K562 (cell line): Measurements from ENCODE around the gene RGS9. TPM values are rescaled to one million over a fixed set of nuclear protein-coding genes. Genes with fewer than 3 reads are reported as not detected.

ENCODE experiments used
- ATAC-seq: fragments of 200-7000 bp; cut with Tn5 transposase; 3 replicates; pipeline ENCODE4 v1.9.1; 2020; ENCODE audit warnings: moderate library complexity
- BruUV-seq: library from RNA; stranded (reverse); fragments of 400-500 nt; replicated peaks from 2 replicates; lab custom pipeline; 2021; lab: Mats Ljungman, UMichigan
- CTCF ChIA-PET: fragments of 300-600 bp; formaldehyde crosslinking; extraction: SDS; loops from one replicate; lab custom pipeline; 2021; ENCODE audit warnings: low intra/inter-chr PET ratio; lab: Yijun Ruan, JAX
- POLR2A ChIA-PET: fragments of 300-600, 350-650 bp; sonication (Branson Sonifier 250); formaldehyde crosslinking; extraction: SDS; loops from one replicate; lab custom pipeline; 2021; ENCODE audit warnings: antibody characterized with exemption, inconsistent platforms; lab: Yijun Ruan, JAX
- DNase-seq, 4 experiments: peaks; one replicate each; pipeline versions ENCODE4 v3.0.0 to v3.0.0-alpha.2; 2011 to 2018; ENCODE audit warnings: low spot score in 3 of 4, mixed read lengths in 3 of 4; ENCODE audit errors: extremely low read depth in 1 of 4
- FAIRE-seq: peaks from 2 replicates; lab custom pipeline; 2011; peaks lifted over from hg19 to GRCh38; lab: Jason Lieb, UNC
- H2AFZ ChIP-seq: 2 replicates; pipeline ENCODE4 v1.6.0; 2011; ENCODE audit warnings: low read depth, low read length, control low read depth, inconsistent platforms
- H3K27ac ChIP-seq: fragments of 200-600 bp; 3 replicates; pipeline ENCODE4 v1.8.0; 2011; ENCODE audit warnings: low read depth, mild to moderate bottlenecking, control low read depth, inconsistent platforms, low read length, moderate library complexity, mixed read lengths; ENCODE audit errors: extremely low read depth
- H3K27me3 ChIP-seq, 2 experiments: fragments of 300-600 bp in 1 of 2; 2 replicates in 1 of 2; 3 replicates in 1 of 2; pipeline versions ENCODE4 v1.6.0 to v1.8.0; 2011; ENCODE audit warnings: inconsistent platforms in 2 of 2, low read length in 2 of 2, mild to moderate bottlenecking in 1 of 2, mixed read lengths in 1 of 2, moderate library complexity in 1 of 2; ENCODE audit not compliant: control insufficient read depth in 2 of 2, insufficient read depth in 2 of 2
- H3K36me3 ChIP-seq: fragments of 300-600 bp; 3 replicates; pipeline ENCODE4 v1.8.0; 2011; ENCODE audit warnings: mild to moderate bottlenecking, low read length, inconsistent platforms; ENCODE audit not compliant: control insufficient read depth, insufficient read depth
- H3K4me1 ChIP-seq, 2 experiments: fragments of 200-600 bp in 1 of 2; replicated peaks in 1 of 2; 2 replicates in 1 of 2; 3 replicates in 1 of 2; pipeline versions ENCODE4 v1.5.1 to v1.8.0; 2011; ENCODE audit warnings: inconsistent platforms in 2 of 2, low read length in 2 of 2, mild to moderate bottlenecking in 1 of 2, mixed read lengths in 1 of 2, moderate library complexity in 1 of 2; ENCODE audit not compliant: control insufficient read depth in 2 of 2, insufficient read depth in 2 of 2
- H3K4me2 ChIP-seq: 2 replicates; pipeline ENCODE4 v1.6.1; 2011; ENCODE audit warnings: low read length, control low read depth, inconsistent platforms, mixed read lengths; ENCODE audit not compliant: insufficient read depth
- H3K4me3 ChIP-seq: fragments of 200-600 bp; sonication (generic), shearing (Covaris generic); 2 replicates; pipeline ENCODE4 v1.5.1; 2016; ENCODE audit warnings: control low read depth, inconsistent platforms
- H3K79me2 ChIP-seq: fragments of 200-600 bp; 3 replicates; pipeline ENCODE4 v1.8.0; 2011; ENCODE audit warnings: low read length, inconsistent platforms; ENCODE audit not compliant: control insufficient read depth, insufficient read depth
- H3K9ac ChIP-seq, 2 experiments: 2 replicates each; pipeline versions ENCODE4 v1.6.0 to v1.6.1; 2011; ENCODE audit warnings: low read depth in 2 of 2, low read length in 2 of 2, control low read depth in 1 of 2, inconsistent platforms in 1 of 2, mild to moderate bottlenecking in 1 of 2, mixed read lengths in 1 of 2; ENCODE audit not compliant: insufficient read depth in 1 of 2
- H3K9me1 ChIP-seq: one replicate; pipeline ENCODE4 v1.6.0; 2011; ENCODE audit warnings: inconsistent platforms, mild to moderate bottlenecking, low read length, moderate library complexity; ENCODE audit not compliant: control insufficient read depth, insufficient read depth
- H3K9me3 ChIP-seq: replicated peaks from 2 replicates; pipeline ENCODE4 v1.5.1; 2011; ENCODE audit warnings: low read depth, low read length, inconsistent platforms; ENCODE audit not compliant: control insufficient read depth, insufficient read depth
- H4K20me1 ChIP-seq: replicated peaks from 2 replicates; pipeline ENCODE4 v1.6.1; 2011; ENCODE audit warnings: low read length, inconsistent platforms, mixed read lengths; ENCODE audit not compliant: control insufficient read depth, insufficient read depth
- CBX8 ChIP-seq: fragments of 200-600 bp; sonication (generic); IDR thresholded peaks from 2 replicates; pipeline ENCODE4 v1.6.1; 2012; ENCODE audit warnings: borderline replicate concordance, mixed run types, low read depth, mild to moderate bottlenecking, moderate library complexity, mixed read lengths, low read length, control low read depth, inconsistent platforms; ENCODE audit not compliant: poor library complexity, severe bottlenecking; ENCODE audit errors: extremely low read depth
- CHD1 ChIP-seq: fragments of 200-600 bp; sonication (generic); IDR thresholded peaks from one replicate; pipeline ENCODE4 v1.6.1; 2012; ENCODE audit warnings: mild to moderate bottlenecking, moderate library complexity, low read length, inconsistent platforms
- CREB1 ChIP-seq, 2 experiments: sonication (generic) in 1 of 2; formaldehyde crosslinking in 1 of 2; IDR thresholded peaks; 2 replicates each; pipeline versions ENCODE4 v1.6.1 to v1.8.0; 2012 to 2022; ENCODE audit warnings: inconsistent platforms in 1 of 2, mild to moderate bottlenecking in 1 of 2, missing genetic modification reagents in 1 of 2, moderate library complexity in 1 of 2
- HNRNPL ChIP-seq: fragments of 200-400 bp; formaldehyde crosslinking; IDR thresholded peaks from 2 replicates; pipeline ENCODE4 v1.6.1; 2017; ENCODE audit warnings: low read depth, mild to moderate bottlenecking, low read length
- PHF8 ChIP-seq: fragments of 200-600 bp; sonication (generic); IDR thresholded peaks from 2 replicates; pipeline ENCODE4 v1.6.1; 2012; ENCODE audit warnings: mixed run types, mild to moderate bottlenecking, inconsistent platforms, low read length, moderate library complexity, borderline replicate concordance
- PPARD ChIP-seq: fragments of 250-450 bp; sonication (Bioruptor Pico); IDR thresholded peaks from 2 replicates; pipeline ENCODE4 v1.8.0; 2022; ENCODE audit warnings: inconsistent platforms, mild to moderate bottlenecking, moderate library complexity
- XRCC3 ChIP-seq: fragments of 450-650 bp; IDR thresholded peaks from 2 replicates; pipeline ENCODE4 v1.6.1; 2017; ENCODE audit warnings: mild to moderate bottlenecking, moderate library complexity
- ZFP36 ChIP-seq: fragments of 150-350 bp; IDR thresholded peaks from 2 replicates; pipeline ENCODE4 v1.6.1; 2018; ENCODE audit warnings: low read length, low read depth; ENCODE audit not compliant: partially characterized antibody
- ZNF24 ChIP-seq: fragments of 450-650 bp; IDR thresholded peaks from 2 replicates; pipeline ENCODE4 v1.6.1; 2016
- ZNF384 ChIP-seq: IDR thresholded peaks from 2 replicates; pipeline ENCODE4 v1.6.1; 2012; ENCODE audit warnings: low read depth, low read length, improper control_type of control experiment
- ZNF696 ChIP-seq: fragments of 250-450 bp; sonication (Bioruptor Pico); conservative IDR thresholded peaks from 2 replicates; pipeline ENCODE4 v1.4.0; 2020; ENCODE audit warnings: mild to moderate bottlenecking, moderate library complexity
- WGBS: fragments of 100-300 bp; shearing (Covaris generic); methylation state at CpG from one replicate; pipeline ENCODE4 v1.1.6; 2016; ENCODE audit warnings: low coverage, mixed read lengths; ENCODE audit not compliant: insufficient coverage; ENCODE audit errors: missing lambda C conversion rate; 5-methylcytosine and 5-hydroxymethylcytosine counted together
- in situ Hi-C: fragments of 300-500 bp; cut with MboI; formaldehyde crosslinking; loops from 4 replicates; pipeline ENCODE4 v1.15.0; 2018; ENCODE audit warnings: inconsistent platforms, mixed read lengths
- intact Hi-C: fragments of 100-400 bp; cut with micrococcal nuclease; formaldehyde crosslinking; loops from 2 replicates; pipeline ENCODE4 v1.14.2; 2022
- polyA plus RNA-seq, 8 experiments: library from polyadenylated mRNA; depleted of rRNA in 4 of 8; stranded (reverse) in 5 of 8; unstranded in 3 of 8; fragments of >200 nt; fragmentation: Nextera tagmentation in 2 of 8; fragmentation: Illumina TruSeq in 1 of 8; extraction: Ambion mirVana in 2 of 8; extraction: Trizol in 1 of 8; gene quantifications; 2 replicates each; pipeline versions ENCODE4 v1.2.1 to v1.2.3, GENCODE V29; 2011 to 2014; ENCODE audit warnings: inconsistent platforms in 1 of 8, missing spikeins in 1 of 8
- total RNA-seq, 7 experiments: library from RNA; depleted of rRNA in 6 of 7; stranded (reverse); fragments of >200 nt in 6 of 7; fragmentation: Illumina TruSeq in 2 of 7; extraction: Trizol in 2 of 7; gene quantifications; 2 replicates each; pipeline versions ENCODE4 v1.2.1 to v1.2.3, GENCODE V29; 2011 to 2021; ENCODE audit warnings: low replicate concordance in 1 of 7
- TF ChIP-seq, protein P1 (sequence below): fragments of 250-450 bp; sonication (Bioruptor Pico); IDR thresholded peaks from 2 replicates; pipeline ENCODE4 v1.5.0; 2022; ENCODE audit warnings: mild to moderate bottlenecking
- TF ChIP-seq, protein P2 (sequence below): fragments of 250-450 bp; sonication (Bioruptor Pico); IDR thresholded peaks from 2 replicates; pipeline ENCODE4 v1.8.0; 2021; ENCODE audit warnings: mild to moderate bottlenecking, moderate library complexity
- TF ChIP-seq, protein P3 (sequence below): IDR thresholded peaks from 3 replicates; pipeline ENCODE4 v1.6.1; 2011; ENCODE audit warnings: borderline replicate concordance, mild to moderate bottlenecking; ENCODE audit not compliant: insufficient read length, insufficient read depth
- TF ChIP-seq, protein P4 (sequence below): fragments of 250-450 bp; sonication (Bioruptor Pico); IDR thresholded peaks from 2 replicates; pipeline ENCODE4 v1.8.0; 2022; ENCODE audit warnings: inconsistent platforms, mild to moderate bottlenecking, moderate library complexity, borderline replicate concordance

The RGS9 gene
- total and polyA plus RNA-seq, 9 of the 15 experiments (the other 6 are each of a cell fraction or from before 2014, with no cell fraction given), result 0.18 to 1.4 (median 0.55) TPM

DNA sequence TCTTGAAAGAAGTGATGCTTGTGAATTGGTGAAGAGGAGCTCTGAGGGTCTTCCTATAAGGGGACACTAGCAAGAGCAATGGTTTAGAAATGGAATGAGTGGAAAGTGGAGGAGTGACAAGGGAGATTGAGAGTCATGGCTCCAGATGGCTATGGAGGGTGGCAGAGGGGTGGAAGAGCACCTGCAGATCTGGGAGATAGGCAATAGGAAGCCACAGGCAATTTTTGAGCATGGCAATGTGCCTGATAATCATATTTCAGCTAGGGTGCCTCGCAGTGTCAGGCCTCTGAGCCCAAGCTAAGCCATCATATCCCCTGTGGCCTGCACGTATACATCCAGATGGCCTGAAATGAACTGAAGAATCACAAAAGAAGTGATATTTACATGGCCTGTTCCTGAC is 21.5 kb downstream of the RGS9 start:
- intact Hi-C loops (no loop called here), in situ Hi-C loops (no loop called here)
- no TSS peak for BruUV-seq
- H3K27ac ChIP-seq, result no peak overlapping the region
- H3K27me3 ChIP-seq, result peaks cover 0 to 19% of the 10 kb centered on the region in 2 experiments; a peak in 2 of 5 replicates
- FAIRE-seq (no peak), DNase-seq (no peak), ATAC-seq (no peak)
- H3K4me1 ChIP-seq, result peaks cover 3 to 4% of the 10 kb centered on the region in 2 experiments; a peak in 3 of 5 replicates
- no peak overlapping the region for H3K9ac ChIP-seq
- no peak overlapping the region for H3K4me3 ChIP-seq
- no peaks in the 10 kb centered on the region for H4K20me1 ChIP-seq
- H3K9me1 ChIP-seq, result no peaks in the 10 kb centered on the region
- no peaks in the 10 kb centered on the region for H3K36me3 ChIP-seq
- no peak overlapping the region for H3K4me2 ChIP-seq
- 21% methylated on average over 2 of the region's 2 CpGs for WGBS
- H3K79me2 ChIP-seq, result no peaks in the 10 kb centered on the region
- no peaks in the 10 kb centered on the region for H3K9me3 ChIP-seq
- ChIA-PET POLR2A (no interaction called here), CTCF (no interaction called here)
- H2AFZ ChIP-seq, result no peak overlapping the region
- TF ChIP-seq PPARD (no peak), CREB1 (IDR thresholded peaks at IDR 0.05) (no peak), CREB1 (CRISPR knock-in tag; IDR thresholded peaks at IDR 0.05) (no peak), ZNF696 (CRISPR knock-in tag) (no peak), ZFP36 (no peak), HNRNPL (no peak), CHD1 (no peak), CBX8 (no peak), XRCC3 (no peak), PHF8 (no peak), ZNF24 (no peak), ZNF384 (no peak)
- TF ChIP-seq, protein P1, sequence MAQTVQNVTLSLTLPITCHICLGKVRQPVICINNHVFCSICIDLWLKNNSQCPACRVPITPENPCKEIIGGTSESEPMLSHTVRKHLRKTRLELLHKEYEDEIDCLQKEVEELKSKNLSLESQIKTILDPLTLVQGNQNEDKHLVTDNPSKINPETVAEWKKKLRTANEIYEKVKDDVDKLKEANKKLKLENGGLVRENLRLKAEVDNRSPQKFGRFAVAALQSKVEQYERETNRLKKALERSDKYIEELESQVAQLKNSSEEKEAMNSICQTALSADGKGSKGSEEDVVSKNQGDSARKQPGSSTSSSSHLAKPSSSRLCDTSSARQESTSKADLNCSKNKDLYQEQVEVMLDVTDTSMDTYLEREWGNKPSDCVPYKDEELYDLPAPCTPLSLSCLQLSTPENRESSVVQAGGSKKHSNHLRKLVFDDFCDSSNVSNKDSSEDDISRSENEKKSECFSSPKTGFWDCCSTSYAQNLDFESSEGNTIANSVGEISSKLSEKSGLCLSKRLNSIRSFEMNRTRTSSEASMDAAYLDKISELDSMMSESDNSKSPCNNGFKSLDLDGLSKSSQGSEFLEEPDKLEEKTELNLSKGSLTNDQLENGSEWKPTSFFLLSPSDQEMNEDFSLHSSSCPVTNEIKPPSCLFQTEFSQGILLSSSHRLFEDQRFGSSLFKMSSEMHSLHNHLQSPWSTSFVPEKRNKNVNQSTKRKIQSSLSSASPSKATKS, result no peak
- TF ChIP-seq, protein P2, sequence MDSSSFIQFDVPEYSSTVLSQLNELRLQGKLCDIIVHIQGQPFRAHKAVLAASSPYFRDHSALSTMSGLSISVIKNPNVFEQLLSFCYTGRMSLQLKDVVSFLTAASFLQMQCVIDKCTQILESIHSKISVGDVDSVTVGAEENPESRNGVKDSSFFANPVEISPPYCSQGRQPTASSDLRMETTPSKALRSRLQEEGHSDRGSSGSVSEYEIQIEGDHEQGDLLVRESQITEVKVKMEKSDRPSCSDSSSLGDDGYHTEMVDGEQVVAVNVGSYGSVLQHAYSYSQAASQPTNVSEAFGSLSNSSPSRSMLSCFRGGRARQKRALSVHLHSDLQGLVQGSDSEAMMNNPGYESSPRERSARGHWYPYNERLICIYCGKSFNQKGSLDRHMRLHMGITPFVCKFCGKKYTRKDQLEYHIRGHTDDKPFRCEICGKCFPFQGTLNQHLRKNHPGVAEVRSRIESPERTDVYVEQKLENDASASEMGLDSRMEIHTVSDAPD (CRISPR knock-in tag), result no peak
- TF ChIP-seq, protein P3, sequence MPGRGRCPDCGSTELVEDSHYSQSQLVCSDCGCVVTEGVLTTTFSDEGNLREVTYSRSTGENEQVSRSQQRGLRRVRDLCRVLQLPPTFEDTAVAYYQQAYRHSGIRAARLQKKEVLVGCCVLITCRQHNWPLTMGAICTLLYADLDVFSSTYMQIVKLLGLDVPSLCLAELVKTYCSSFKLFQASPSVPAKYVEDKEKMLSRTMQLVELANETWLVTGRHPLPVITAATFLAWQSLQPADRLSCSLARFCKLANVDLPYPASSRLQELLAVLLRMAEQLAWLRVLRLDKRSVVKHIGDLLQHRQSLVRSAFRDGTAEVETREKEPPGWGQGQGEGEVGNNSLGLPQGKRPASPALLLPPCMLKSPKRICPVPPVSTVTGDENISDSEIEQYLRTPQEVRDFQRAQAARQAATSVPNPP, result no peak
- TF ChIP-seq, protein P4, sequence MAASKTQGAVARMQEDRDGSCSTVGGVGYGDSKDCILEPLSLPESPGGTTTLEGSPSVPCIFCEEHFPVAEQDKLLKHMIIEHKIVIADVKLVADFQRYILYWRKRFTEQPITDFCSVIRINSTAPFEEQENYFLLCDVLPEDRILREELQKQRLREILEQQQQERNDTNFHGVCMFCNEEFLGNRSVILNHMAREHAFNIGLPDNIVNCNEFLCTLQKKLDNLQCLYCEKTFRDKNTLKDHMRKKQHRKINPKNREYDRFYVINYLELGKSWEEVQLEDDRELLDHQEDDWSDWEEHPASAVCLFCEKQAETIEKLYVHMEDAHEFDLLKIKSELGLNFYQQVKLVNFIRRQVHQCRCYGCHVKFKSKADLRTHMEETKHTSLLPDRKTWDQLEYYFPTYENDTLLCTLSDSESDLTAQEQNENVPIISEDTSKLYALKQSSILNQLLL, result no peak
